Measurements from ENCODE around the gene LAIR2. TPM values are rescaled to one million over a fixed set of nuclear protein-coding genes. Genes with fewer than 3 reads are reported as not detected.

LAIR2 gene, protein sequence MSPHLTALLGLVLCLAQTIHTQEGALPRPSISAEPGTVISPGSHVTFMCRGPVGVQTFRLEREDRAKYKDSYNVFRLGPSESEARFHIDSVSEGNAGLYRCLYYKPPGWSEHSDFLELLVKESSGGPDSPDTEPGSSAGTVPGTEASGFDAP
- not detected for polyA plus RNA-seq (2013, experiment 1 of 4)
- polyA plus RNA-seq (2013, experiment 2 of 4), result not detected
- polyA plus RNA-seq (2013, experiment 3 of 4), result not detected
- polyA plus RNA-seq (2013, experiment 4 of 4), result not detected

GRCh38 chr19:54502518-54503048, at the start of gene LAIR2:
Gene LAIR2 (plus strand): TSS chr19:54502831. CDS start chr19:54502919, 88 bp downstream.
- H3K9me3 ChIP-seq (ENCODE audit: control insufficient read depth, low read length), result peaks cover 6% of the 10 kb centered on the region
- H3K4me1 ChIP-seq (ENCODE audit: control insufficient read depth, insufficient read depth, low read length), result no peaks in the 10 kb centered on the region
- H3K4me3 ChIP-seq (ENCODE audit: insufficient read depth, low read depth, low read length), result no peak within 1 kb of the TSS
- 72 to 77% methylated on average over 14 of the region's 14 CpGs for WGBS, 2 experiments
- no peaks in the 10 kb centered on the region for H3K36me3 ChIP-seq (ENCODE audit: control insufficient read depth, insufficient read depth, low read length)
- H3K27ac ChIP-seq (ENCODE audit: insufficient read depth, low read depth, low read length, poor library complexity, severe bottlenecking), result no peak within 1 kb of the TSS
- no peaks in the 10 kb centered on the region for H3K27me3 ChIP-seq (ENCODE audit: control insufficient read depth, insufficient read depth, low read length, poor library complexity, severe bottlenecking)

- WGBS, 2 experiments, result 96 to 97% methylated on average over 31 of the region's 31 CpGs
- H3K27me3 ChIP-seq (ENCODE audit: control insufficient read depth, insufficient read depth, low read length, poor library complexity, severe bottlenecking), result no peaks in the 10 kb centered on the region
- no peaks in the 10 kb centered on the region for H3K9me3 ChIP-seq (ENCODE audit: control insufficient read depth, low read length)
- no peak overlapping the region for H3K27ac ChIP-seq (ENCODE audit: insufficient read depth, low read depth, low read length, poor library complexity, severe bottlenecking)
- H3K4me3 ChIP-seq (ENCODE audit: insufficient read depth, low read depth, low read length), result no peak overlapping the region
- H3K36me3 ChIP-seq (ENCODE audit: control insufficient read depth, insufficient read depth, low read length), result peaks cover 74% of the 10 kb centered on the region
- H3K4me1 ChIP-seq (ENCODE audit: control insufficient read depth, insufficient read depth, low read length), result peaks cover 8% of the 10 kb centered on the region
These were observed 48.5 kb upstream of the LAIR2 start for GRCh38 chr19:54453921-54454780.

GRCh38 chr19:54454781-54455675, 47.6 kb upstream of the LAIR2 start:
- Histone ChIP-seq H3K27me3 (ENCODE audit: control insufficient read depth, insufficient read depth, low read length, poor library complexity, severe bottlenecking) (no peaks in the 10 kb centered on the region), H3K4me3 (ENCODE audit: insufficient read depth, low read depth, low read length) (no peak overlapping the region), H3K4me1 (ENCODE audit: control insufficient read depth, insufficient read depth, low read length) (peaks cover 7% of the 10 kb centered on the region), H3K9me3 (ENCODE audit: control insufficient read depth, low read length) (no peaks in the 10 kb centered on the region), H3K36me3 (ENCODE audit: control insufficient read depth, insufficient read depth, low read length) (peaks cover 81% of the 10 kb centered on the region), H3K27ac (ENCODE audit: insufficient read depth, low read depth, low read length, poor library complexity, severe bottlenecking) (no peak overlapping the region)
- WGBS, 2 experiments, result 96 to 97% methylated on average over 33 of the region's 33 CpGs

GRCh38 chr19:54455786-54456422, 46.7 kb upstream of the LAIR2 start:
- Histone ChIP-seq H3K36me3 (ENCODE audit: control insufficient read depth, insufficient read depth, low read length) (peaks cover 86% of the 10 kb centered on the region), H3K4me1 (ENCODE audit: control insufficient read depth, insufficient read depth, low read length) (no peaks in the 10 kb centered on the region), H3K4me3 (ENCODE audit: insufficient read depth, low read depth, low read length) (no peak overlapping the region), H3K27me3 (ENCODE audit: control insufficient read depth, insufficient read depth, low read length, poor library complexity, severe bottlenecking) (no peaks in the 10 kb centered on the region), H3K27ac (ENCODE audit: insufficient read depth, low read depth, low read length, poor library complexity, severe bottlenecking) (no peak overlapping the region), H3K9me3 (ENCODE audit: control insufficient read depth, low read length) (no peaks in the 10 kb centered on the region)
- WGBS, 2 experiments, result 97% methylated on average over 40 of the region's 40 CpGs

GRCh38 chr19:54456423-54457373, 45.9 kb upstream of the LAIR2 start:
- WGBS, 2 experiments, result 96% methylated on average over 51 of the region's 51 CpGs
- H3K4me3 ChIP-seq (ENCODE audit: insufficient read depth, low read depth, low read length), result no peak overlapping the region
- no peaks in the 10 kb centered on the region for H3K27me3 ChIP-seq (ENCODE audit: control insufficient read depth, insufficient read depth, low read length, poor library complexity, severe bottlenecking)
- H3K36me3 ChIP-seq (ENCODE audit: control insufficient read depth, insufficient read depth, low read length), result peaks cover 90% of the 10 kb centered on the region
- H3K27ac ChIP-seq (ENCODE audit: insufficient read depth, low read depth, low read length, poor library complexity, severe bottlenecking), result no peak overlapping the region
- no peaks in the 10 kb centered on the region for H3K4me1 ChIP-seq (ENCODE audit: control insufficient read depth, insufficient read depth, low read length)
- no peaks in the 10 kb centered on the region for H3K9me3 ChIP-seq (ENCODE audit: control insufficient read depth, low read length)

DNA sequence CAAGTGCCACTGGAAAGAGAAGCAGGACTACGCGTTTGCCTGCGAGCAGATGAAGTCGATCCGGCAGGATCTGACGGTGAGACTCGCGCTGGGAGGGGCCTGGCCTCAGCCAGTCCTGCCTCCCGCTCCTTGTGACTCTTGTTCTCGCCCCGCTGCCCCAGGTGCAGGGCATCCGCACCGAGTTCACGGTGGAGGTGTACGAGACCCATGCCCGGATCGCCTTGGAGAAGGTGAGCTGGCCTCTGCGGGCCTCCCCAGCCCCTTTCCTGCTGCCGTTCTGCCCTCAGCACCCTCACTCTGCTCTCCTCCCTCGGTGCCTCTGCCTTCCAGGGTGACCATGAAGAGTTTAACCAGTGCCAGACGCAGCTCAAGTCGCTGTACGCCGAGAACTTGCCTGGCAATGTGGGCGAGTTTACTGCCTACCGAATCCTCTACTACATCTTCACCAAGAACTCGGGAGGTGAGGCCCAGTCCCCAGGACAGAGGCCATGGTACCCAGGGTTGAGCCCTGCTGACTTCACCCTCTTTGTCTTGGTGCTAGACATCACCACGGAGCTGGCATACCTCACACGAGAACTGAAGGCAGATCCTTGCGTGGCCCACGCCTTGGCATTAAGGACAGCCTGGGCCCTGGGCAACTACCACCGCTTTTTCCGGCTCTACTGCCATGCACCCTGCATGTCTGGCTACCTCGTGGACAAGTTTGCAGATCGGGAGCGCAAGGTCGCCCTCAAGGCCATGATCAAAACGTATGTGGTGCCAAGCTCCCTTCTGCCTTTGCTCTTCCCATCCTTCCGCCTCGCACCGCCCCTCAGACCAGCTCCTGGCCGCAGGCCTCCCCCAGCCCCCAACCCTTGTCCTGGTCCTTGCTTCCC, 44.6 kb upstream of the LAIR2 start:
- Histone ChIP-seq H3K27ac (ENCODE audit: insufficient read depth, low read depth, low read length, poor library complexity, severe bottlenecking) (no peak overlapping the region), H3K36me3 (ENCODE audit: control insufficient read depth, insufficient read depth, low read length) (peaks cover 82% of the 10 kb centered on the region), H3K9me3 (ENCODE audit: control insufficient read depth, low read length) (no peaks in the 10 kb centered on the region), H3K27me3 (ENCODE audit: control insufficient read depth, insufficient read depth, low read length, poor library complexity, severe bottlenecking) (peaks cover 2% of the 10 kb centered on the region), H3K4me1 (ENCODE audit: control insufficient read depth, insufficient read depth, low read length) (no peaks in the 10 kb centered on the region), H3K4me3 (ENCODE audit: insufficient read depth, low read depth, low read length) (no peak overlapping the region)
- WGBS, 2 experiments, result 93 to 94% methylated on average over 42 of the region's 42 CpGs

DNA sequence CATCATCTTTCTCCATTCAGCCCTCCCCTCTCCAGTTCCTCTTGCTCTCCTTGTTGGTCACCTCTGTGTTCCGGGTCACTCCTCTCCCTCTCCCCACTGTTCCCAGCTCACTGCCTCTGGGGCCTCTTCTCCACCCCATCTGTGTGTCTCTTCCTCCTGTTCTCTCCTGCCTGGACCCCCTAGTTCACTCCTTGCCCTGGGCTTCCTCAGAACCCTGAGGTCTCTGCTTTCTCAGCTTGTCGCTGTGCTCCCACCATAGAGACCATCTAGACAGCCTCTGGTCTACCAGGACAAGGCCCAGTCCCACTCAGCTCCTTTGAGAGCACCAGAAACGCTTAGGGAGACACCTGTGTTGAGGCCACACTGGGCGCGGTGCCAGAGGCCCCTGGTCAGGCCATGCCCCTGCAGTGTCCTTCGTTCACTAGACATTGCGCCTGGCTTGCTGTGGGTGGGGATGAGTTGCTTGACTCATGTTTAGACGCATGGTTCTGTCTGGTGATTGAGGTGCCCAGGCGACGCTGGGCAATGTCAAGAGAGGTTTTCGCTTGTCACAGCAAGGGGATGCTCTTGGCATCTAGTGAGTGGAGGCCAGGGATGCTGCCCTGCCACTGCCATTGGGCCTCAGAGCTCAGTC, 43.9 kb upstream of the LAIR2 start:
- H3K36me3 ChIP-seq (ENCODE audit: control insufficient read depth, insufficient read depth, low read length), result peaks cover 75% of the 10 kb centered on the region

More for the DNA sequence above, 43.9 kb upstream of the LAIR2 start:
- 96 to 97% methylated on average over 11 of the region's 11 CpGs for whole genome bisulfite sequencing, 2 experiments
- Histone ChIP-seq H3K27me3 (ENCODE audit: control insufficient read depth, insufficient read depth, low read length, poor library complexity, severe bottlenecking) (peaks cover 6% of the 10 kb centered on the region), H3K4me3 (ENCODE audit: insufficient read depth, low read depth, low read length) (no peak overlapping the region), H3K27ac (ENCODE audit: insufficient read depth, low read depth, low read length, poor library complexity, severe bottlenecking) (no peak overlapping the region), H3K9me3 (ENCODE audit: control insufficient read depth, low read length) (no peaks in the 10 kb centered on the region), H3K4me1 (ENCODE audit: control insufficient read depth, insufficient read depth, low read length) (no peaks in the 10 kb centered on the region)

All from ectodermal cell (in vitro differentiated cells).